ENCODE results near the gene SYNCRIP.
"Not testable (repeated sequence)": the region's sequence is repeated elsewhere in the genome, so short reads cannot be mapped to it uniquely, and the experiment has no call there.

- not testable (repeated sequence) for TF ChIP-seq POLR2A (IDR thresholded peaks at IDR 0.05; ENCODE audit: low read length); GATA1 (IDR thresholded peaks at IDR 0.05; ENCODE audit: low read depth, low read length)
Measured at GRCh38 chr6:85631117-85631516, 11.6 kb downstream of the SYNCRIP start.
